GM12873 (cell line): ENCODE measurements around the gene TEX10.

ENCODE experiments used
- TF ChIP-seq, protein P1 (sequence below): IDR thresholded peaks from 2 replicates; pipeline ENCODE4 v1.5.1; 2012; ENCODE audit warnings: low read depth, mild to moderate bottlenecking, moderate library complexity, low read length, control low read depth; ENCODE audit not compliant: insufficient read depth; ENCODE audit errors: missing control alignments

Gene TEX10

DNA sequence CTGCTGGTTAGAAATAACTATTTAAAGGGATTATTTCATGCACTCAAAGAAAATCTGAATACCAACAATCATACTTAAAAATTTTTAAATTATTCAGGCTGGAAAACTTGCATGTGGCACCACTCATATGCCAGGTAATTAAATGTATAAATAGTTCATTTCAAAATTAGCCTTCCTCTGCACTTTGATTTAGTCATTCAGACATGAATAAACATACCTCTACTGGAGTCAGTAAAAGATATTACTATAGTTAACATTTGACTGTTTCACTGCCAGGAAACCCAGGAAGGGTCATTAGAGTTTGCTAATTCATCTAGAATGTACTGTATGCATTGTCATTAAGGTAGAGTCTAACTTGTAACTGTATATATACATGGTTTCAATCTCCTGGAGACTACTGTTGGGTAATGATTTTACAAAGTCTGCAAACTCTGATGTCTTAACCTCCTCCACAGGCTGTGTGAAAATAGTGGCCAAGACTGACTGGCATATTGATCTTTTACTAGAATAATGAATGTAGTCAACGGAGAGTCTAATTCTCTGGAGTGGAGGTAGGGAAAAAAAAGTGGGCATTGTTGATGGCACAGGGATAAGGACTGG lies 43.7 kb downstream of the TEX10 start:
- TF ChIP-seq, protein P1, sequence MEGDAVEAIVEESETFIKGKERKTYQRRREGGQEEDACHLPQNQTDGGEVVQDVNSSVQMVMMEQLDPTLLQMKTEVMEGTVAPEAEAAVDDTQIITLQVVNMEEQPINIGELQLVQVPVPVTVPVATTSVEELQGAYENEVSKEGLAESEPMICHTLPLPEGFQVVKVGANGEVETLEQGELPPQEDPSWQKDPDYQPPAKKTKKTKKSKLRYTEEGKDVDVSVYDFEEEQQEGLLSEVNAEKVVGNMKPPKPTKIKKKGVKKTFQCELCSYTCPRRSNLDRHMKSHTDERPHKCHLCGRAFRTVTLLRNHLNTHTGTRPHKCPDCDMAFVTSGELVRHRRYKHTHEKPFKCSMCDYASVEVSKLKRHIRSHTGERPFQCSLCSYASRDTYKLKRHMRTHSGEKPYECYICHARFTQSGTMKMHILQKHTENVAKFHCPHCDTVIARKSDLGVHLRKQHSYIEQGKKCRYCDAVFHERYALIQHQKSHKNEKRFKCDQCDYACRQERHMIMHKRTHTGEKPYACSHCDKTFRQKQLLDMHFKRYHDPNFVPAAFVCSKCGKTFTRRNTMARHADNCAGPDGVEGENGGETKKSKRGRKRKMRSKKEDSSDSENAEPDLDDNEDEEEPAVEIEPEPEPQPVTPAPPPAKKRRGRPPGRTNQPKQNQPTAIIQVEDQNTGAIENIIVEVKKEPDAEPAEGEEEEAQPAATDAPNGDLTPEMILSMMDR: no peak

DNA sequence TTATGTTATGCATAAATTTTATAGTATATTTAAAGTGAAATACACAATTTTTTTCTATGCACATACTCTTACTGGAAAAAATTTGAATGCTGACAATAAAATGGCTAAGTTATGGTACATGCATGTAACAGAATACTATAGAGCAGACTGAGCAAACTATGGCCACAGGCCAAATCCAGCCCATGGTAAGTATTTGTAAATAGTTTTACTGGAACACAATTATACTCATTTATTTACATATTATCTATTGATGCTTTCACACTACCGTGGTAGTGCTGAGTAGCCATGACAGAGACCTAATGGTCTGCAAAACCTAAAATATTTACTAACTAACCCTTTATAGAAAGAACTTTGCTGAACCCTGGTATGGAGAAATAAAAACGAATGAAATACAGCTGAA lies 45.7 kb downstream of the TEX10 start:
- TF ChIP-seq, protein P1: no peak

DNA sequence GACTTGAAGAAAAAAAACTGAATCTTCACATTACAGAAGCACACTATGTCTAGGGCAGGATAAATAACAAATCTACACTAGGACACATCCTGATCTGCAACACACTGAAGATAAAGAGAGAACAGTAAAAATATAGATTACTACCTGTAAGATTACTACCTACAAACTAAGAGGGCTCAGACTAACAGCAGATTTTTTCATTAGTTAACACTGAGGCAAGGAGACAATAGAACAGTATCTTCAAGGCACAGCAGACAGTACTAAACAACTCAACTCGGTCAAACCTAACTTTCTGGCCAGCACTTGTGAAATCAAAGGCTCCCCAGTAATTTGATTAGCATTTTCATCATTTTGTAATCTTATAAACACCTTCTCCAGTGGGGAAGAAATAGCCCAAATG lies 46.5 kb downstream of the TEX10 start:
- TF ChIP-seq, protein P1: no peak

DNA sequence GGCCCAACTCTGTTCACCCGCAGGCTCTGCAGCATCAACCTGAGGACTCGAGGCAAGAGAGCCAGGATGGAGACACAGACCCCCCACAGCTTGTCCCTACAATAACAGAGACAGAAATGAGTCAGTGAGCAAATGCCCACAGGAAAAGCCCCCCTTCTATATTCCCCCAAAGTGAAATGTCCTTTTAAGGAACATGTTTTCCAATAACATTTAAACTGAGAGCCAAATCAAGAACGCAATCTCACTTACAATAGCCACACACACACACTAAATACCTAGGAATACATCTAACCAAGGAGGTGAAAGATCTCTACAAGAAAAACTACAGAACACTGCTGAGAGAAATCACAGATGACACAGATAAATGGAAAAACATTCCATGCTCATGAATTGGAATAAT lies 49.0 kb downstream of the TEX10 start:
- TF ChIP-seq, protein P1: no peak

DNA sequence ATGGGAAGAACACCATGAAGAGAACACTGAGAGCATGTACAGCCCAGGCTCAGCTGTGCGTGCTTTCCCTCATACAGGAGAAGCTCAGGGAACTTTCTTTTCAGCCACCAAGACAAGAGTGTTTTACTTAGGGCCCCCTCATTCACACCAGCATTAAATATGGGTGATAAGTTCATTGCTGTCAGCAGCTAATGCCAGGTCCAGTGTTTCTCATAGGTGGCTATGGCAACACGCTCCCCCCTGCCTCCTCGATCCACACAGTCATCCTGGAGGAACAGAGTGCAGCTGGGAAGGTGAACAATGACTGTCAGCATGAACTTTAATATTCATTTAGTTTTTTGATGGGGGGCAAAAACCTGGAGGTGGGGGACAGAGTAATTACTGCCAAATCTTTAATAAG lies 54.4 kb downstream of the TEX10 start:
- TF ChIP-seq, protein P1: no peak

DNA sequence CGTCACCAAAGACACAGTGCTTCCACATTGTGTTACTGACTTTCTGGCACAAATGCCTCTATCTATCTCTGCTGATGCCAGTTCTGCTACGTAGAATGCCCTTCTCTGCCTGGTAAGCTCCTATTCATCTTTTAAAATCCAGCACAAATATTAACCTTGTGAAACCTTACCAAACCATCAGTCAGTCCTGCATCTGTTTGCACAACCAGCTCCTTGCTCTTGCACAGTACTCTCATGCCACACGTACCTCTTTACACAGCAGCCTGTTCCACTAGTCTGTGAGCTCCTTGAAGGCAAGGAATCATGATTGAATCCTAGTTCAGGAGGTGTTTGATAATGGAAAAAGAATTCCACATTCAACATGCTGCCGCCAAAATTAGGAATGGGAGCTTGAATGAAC lies 56.3 kb downstream of the TEX10 start:
- TF ChIP-seq, protein P1: no peak

DNA sequence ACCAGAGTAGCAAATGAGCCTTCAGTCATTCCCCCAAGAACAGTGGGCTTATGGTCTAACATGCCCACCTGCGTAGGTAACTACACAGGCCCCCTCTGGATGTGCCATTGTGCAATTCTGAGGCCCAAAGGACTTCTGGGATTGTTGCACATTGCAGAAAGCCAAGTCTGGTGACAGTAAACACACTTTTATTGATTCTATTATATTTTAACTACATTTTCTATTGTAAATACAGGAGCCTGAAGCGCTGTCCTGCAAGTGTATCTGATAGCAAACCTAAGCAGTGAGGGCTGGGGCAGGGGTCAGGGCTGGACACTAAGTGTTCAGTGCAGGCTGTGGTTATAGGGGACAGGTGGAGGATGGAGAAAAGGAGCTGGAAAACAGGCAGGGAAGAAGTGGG lies 57.5 kb downstream of the TEX10 start:
- TF ChIP-seq, protein P1: no peak

DNA sequence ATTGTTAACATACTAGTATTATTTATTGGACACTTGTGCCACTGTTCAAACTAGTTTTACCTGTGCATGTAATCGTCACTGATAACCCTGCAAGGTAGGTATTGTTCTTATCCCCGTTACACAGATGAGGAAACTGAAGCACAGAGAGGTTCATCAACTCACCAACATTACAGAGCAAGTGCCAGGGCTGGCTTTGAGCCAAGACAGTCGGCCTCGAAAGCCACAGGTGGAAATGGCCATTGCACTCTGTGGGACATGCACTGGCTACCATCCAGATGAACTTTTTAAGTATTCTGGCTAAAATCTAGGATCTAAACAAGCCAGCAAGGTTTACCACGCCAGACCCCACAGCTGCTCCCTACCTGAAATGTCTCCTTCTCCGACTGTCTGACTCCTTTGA lies 57.9 kb downstream of the TEX10 start:
- TF ChIP-seq, protein P1: no peak
